ENCODE results near the gene B4GALT6.

Gene B4GALT6

DNA sequence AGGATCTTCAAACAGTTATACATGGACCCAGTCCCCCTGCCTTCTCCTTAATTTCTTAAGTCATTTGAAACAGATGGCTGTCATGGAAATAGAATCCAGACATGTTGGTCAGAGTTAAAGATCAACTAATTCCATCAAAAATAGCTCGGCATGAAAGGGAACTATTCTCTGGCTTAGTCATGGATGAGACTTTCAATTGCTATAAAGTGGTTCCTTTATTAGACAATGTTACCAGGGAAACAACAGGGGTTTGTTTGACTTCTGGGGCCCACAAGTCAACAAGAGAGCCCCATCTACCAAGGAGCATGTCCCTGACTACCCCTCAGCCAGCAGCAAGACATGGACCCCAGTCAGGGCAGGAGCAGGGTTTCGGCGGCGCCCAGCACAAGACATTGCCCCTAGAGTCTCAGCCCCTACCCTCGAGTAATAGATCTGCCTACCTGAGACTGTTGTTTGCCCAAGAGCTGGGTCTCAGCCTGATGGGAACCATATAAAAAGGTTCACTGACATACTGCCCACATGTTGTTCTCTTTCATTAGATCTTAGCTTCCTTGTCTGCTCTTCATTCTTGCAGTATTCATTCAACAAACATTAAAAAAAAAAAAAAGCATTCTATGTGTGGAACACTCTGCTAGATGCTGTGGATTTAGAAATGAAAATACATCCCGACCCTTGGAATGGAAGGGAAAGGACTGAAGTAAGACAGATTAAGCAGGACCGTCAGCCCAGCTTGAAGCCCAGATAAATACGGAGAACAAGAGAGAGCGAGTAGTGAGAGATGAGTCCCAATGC lies 88.1 kb downstream of the B4GALT6 start:
- Mint-ChIP-seq H3K36me3 (ENCODE audit: low read depth) (no peaks in the 10 kb centered on the region), H3K4me1 (ENCODE audit: low read depth) (no peaks in the 10 kb centered on the region), H3K27ac (no peak overlapping the region), H3K9me3 (no peaks in the 10 kb centered on the region), H3K27me3 (ENCODE audit: low read depth) (no peaks in the 10 kb centered on the region), H3K4me3 (no peak overlapping the region)
- DNase-seq (ENCODE audit: low spot score), result no peak

DNA sequence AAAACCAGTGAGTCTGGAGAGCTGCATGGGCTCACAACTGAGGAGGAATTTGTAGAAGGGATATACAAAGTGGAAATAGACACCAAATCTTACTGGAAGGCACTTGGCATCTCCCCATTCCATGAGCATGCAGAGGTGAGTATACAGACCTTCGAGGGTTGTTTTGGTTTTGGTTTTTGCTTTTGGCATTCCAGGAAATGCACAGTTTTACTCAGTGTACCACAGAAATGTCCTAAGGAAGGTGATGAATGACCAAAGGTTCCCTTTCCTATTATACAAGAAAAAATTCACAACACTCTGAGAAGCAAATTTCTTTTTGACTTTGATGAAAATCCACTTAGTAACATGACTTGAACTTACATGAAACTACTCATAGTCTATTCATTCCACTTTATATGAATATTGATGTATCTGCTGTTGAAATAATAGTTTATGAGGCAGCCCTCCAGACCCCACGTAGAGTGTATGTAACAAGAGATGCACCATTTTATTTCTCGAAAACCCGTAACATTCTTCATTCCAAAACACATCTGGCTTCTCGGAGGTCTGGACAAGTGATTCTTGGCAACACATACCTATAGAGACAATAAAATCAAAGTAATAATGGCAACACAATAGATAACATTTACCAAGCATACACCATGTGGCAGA lies 89.1 kb downstream of the B4GALT6 start:
- Mint-ChIP-seq H3K4me1 (ENCODE audit: low read depth) (no peaks in the 10 kb centered on the region), H3K36me3 (ENCODE audit: low read depth) (no peaks in the 10 kb centered on the region), H3K9me3 (no peaks in the 10 kb centered on the region), H3K27ac (no peak overlapping the region), H3K27me3 (ENCODE audit: low read depth) (peaks cover 6% of the 10 kb centered on the region), H3K4me3 (no peak overlapping the region)
- no peak for DNase-seq (ENCODE audit: low spot score)

DNA sequence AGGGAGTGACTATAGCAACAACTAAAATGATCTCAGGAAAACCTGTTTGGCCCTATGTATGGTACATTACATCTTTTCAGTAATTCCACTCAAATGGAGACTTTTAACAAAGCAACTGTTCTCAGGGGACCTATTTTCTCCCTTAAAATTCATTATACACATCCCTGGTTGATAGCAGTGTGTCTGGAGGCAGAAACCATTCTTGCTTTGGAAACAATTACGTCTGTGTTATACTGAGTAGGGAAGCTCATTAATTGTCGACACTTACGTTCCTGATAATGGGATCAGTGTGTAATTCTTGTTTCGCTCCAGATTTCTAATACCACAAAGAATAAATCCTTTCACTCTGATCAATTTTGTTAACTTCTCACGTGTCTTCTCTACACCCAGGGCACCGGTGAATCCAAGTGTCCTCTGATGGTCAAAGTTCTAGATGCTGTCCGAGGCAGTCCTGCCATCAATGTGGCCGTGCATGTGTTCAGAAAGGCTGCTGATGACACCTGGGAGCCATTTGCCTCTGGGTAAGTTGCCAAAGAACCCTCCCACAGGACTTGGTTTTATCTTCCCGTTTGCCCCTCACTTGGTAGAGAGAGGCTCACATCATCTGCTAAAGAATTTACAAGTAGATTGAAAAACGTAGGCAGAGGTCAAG lies 91.7 kb downstream of the B4GALT6 start:
- Mint-ChIP-seq H3K27me3 (ENCODE audit: low read depth) (peaks cover 7% of the 10 kb centered on the region), H3K36me3 (ENCODE audit: low read depth) (no peaks in the 10 kb centered on the region), H3K4me1 (ENCODE audit: low read depth) (no peaks in the 10 kb centered on the region), H3K4me3 (no peak overlapping the region), H3K27ac (no peak overlapping the region), H3K9me3 (no peaks in the 10 kb centered on the region)
- DNase-seq (ENCODE audit: low spot score), result no peak

DNA sequence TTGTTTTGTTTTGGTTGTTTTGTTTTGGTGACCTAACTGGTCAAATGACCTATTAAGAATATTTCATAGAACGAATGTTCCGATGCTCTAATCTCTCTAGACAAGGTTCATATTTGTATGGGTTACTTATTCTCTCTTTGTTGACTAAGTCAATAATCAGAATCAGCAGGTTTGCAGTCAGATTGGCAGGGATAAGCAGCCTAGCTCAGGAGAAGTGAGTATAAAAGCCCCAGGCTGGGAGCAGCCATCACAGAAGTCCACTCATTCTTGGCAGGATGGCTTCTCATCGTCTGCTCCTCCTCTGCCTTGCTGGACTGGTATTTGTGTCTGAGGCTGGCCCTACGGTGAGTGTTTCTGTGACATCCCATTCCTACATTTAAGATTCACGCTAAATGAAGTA lies 92.8 kb downstream of the B4GALT6 start, which contains the start of gene TTR:
TTR (plus strand) TSS at position 250 of the 400 bp plus-strand sequence; CDS start at position 276, 26 bp downstream.
- H3K27me3 Mint-ChIP-seq (ENCODE audit: low read depth), result peaks cover 7% of the 10 kb centered on the region
- H3K27ac Mint-ChIP-seq, result no peak within 1 kb of the TSS
- no peak for DNase-seq (ENCODE audit: low spot score)
- no peaks in the 10 kb centered on the region for H3K9me3 Mint-ChIP-seq
- H3K36me3 Mint-ChIP-seq (ENCODE audit: low read depth), result no peaks in the 10 kb centered on the region
- no peaks in the 10 kb centered on the region for H3K4me1 Mint-ChIP-seq (ENCODE audit: low read depth)
- H3K4me3 Mint-ChIP-seq, result no peak within 1 kb of the TSS

DNA sequence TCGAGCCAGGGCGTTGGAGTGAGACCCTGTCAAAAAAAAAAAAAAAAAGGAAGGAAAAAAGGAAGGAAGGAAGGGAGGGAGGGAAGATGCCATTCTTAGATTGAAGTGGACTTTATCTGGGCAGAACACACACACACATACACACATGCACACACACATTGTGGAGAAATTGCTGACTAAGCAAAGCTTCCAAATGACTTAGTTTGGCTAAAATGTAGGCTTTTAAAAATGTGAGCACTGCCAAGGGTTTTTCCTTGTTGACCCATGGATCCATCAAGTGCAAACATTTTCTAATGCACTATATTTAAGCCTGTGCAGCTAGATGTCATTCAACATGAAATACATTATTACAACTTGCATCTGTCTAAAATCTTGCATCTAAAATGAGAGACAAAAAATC lies 93.3 kb downstream of the B4GALT6 start:
- Mint-ChIP-seq H3K36me3 (ENCODE audit: low read depth) (no peaks in the 10 kb centered on the region), H3K4me1 (ENCODE audit: low read depth) (no peaks in the 10 kb centered on the region), H3K4me3 (no peak overlapping the region), H3K9me3 (no peaks in the 10 kb centered on the region), H3K27me3 (ENCODE audit: low read depth) (peaks cover 7% of the 10 kb centered on the region), H3K27ac (no peak overlapping the region)
- no peak for DNase-seq (ENCODE audit: low spot score)

DNA sequence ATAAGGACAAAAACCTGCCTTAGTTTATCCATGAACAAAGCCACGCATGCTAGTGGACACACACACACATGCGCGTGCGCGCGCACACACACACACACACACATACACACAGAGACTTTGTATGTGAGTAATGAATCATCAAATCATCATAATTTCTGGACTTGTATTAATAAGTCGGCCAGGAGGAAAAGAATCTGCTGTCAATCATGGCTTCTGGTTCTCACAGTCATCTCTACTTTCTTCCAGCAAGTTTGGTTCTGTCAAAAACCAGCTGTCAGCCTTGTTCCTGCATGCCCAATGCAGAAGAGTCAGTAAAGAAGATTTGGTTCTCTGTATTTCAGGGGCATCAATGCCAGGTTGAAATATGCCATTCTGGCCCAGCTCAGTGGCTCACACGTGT lies 93.8 kb downstream of the B4GALT6 start:
- H3K36me3 Mint-ChIP-seq (ENCODE audit: low read depth), result no peaks in the 10 kb centered on the region
- no peaks in the 10 kb centered on the region for H3K9me3 Mint-ChIP-seq
- no peak overlapping the region for H3K4me3 Mint-ChIP-seq

DNA sequence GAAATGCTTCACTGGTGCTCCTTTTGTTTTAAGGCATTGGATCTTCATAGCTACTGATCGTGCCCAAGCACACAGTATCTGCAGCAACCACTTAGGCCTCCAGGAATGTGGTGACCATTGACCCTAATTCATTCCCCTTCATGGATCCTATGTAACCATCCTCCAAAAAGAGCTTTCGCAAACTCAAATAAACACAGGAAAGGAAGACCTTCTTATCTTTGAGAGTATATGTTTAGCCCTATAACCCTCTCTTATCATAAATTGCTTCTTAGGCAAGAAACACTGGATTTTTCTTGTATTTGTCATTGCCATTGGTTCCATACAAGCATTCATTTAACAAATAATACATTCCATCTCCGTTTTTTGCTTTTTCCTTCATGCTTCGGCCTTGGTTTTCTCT lies 96.9 kb downstream of the B4GALT6 start:
- Mint-ChIP-seq H3K27me3 (ENCODE audit: low read depth) (peaks cover 7% of the 10 kb centered on the region), H3K9me3 (no peaks in the 10 kb centered on the region), H3K4me3 (no peak overlapping the region), H3K4me1 (ENCODE audit: low read depth) (no peaks in the 10 kb centered on the region), H3K36me3 (ENCODE audit: low read depth) (no peaks in the 10 kb centered on the region), H3K27ac (no peak overlapping the region)
- no peak for DNase-seq (ENCODE audit: low spot score)

More for the DNA sequence above, 93.8 kb downstream of the B4GALT6 start:
- Mint-ChIP-seq H3K27ac (no peak overlapping the region), H3K27me3 (ENCODE audit: low read depth) (peaks cover 7% of the 10 kb centered on the region), H3K4me1 (ENCODE audit: low read depth) (no peaks in the 10 kb centered on the region)
- DNase-seq (ENCODE audit: low spot score), result no peak

DNA sequence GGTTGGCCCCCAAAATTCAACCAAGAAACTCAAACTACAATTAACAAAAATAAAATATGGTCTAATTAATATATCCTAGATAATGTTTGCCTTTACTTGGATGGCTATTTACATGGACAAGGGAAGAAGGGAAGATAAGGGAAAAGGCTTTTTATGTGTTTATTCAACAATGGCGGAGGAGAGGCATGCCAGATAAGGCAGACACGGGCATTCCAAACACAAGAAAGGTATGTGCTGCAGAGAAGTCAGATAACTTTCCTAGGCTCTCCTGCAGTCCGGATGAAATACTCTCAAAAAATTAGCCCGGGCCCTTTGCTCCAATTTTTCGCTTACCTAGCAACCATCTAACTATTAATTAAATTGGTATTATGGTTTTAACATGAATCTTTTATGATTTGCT lies 97.8 kb downstream of the B4GALT6 start:
- Mint-ChIP-seq H3K4me3 (no peak overlapping the region), H3K27ac (no peak overlapping the region), H3K36me3 (ENCODE audit: low read depth) (no peaks in the 10 kb centered on the region), H3K4me1 (ENCODE audit: low read depth) (no peaks in the 10 kb centered on the region), H3K9me3 (no peaks in the 10 kb centered on the region), H3K27me3 (ENCODE audit: low read depth) (peaks cover 7% of the 10 kb centered on the region)
- no peak for DNase-seq (ENCODE audit: low spot score)

DNA sequence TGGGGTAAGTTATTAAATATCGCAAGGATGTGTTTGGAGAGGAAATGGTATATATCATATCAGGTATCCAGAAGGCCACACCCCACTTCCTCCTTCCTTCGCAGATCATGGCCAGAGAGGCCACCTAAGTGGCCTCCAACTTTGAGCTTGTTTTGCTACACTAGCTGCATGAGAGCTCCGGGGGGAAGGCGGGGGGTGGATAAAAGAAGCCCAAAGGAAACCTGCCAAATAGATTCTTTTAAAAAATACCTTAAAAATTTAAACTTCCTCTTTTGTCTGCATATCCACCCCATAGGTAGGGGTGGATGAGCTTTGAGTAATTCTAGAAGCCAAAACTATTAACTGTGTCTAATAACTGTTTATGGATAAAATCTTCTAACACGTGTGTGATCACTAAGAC lies 98.4 kb downstream of the B4GALT6 start:
- H3K9me3 Mint-ChIP-seq, result no peaks in the 10 kb centered on the region
- peaks cover 7% of the 10 kb centered on the region for H3K27me3 Mint-ChIP-seq (ENCODE audit: low read depth)
- no peak for DNase-seq (ENCODE audit: low spot score)
- no peaks in the 10 kb centered on the region for H3K4me1 Mint-ChIP-seq (ENCODE audit: low read depth)
- no peaks in the 10 kb centered on the region for H3K36me3 Mint-ChIP-seq (ENCODE audit: low read depth)
- no peak overlapping the region for H3K4me3 Mint-ChIP-seq
- no peak overlapping the region for H3K27ac Mint-ChIP-seq

DNA sequence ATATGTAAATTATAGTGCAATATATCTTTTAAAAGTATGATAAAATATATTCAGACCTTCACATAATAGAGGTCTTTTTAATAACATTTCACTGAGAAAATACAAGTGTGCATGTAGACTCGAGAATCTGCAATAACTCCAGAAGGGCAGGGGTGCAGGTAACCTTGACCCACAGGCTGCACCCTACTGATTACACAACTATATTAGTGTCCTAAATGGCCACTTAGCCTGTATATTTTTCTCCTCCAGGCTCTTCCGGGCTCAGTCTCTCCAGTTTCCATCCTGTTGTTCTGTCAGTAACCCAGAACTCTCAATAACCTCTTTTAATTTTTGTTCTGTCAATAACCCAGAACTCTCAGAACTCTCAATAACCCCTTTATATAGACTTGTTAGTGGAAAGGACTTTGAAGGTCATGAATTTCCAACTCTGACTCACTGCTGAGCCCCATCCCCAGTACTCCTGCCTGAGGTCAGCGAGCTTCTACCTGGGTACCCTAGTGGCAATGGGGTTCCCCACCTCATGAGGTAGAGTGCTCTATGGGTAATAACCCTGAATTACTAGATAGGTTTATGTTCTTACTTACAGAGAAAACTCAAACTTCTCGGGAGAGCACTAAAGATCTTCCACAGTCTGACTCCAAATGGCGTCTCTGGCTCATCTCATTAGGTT lies 101.1 kb downstream of the B4GALT6 start:
- no peak for DNase-seq (ENCODE audit: low spot score)
- H3K36me3 Mint-ChIP-seq (ENCODE audit: low read depth), result no peaks in the 10 kb centered on the region
- H3K27me3 Mint-ChIP-seq (ENCODE audit: low read depth), result no peaks in the 10 kb centered on the region
- H3K27ac Mint-ChIP-seq, result no peak overlapping the region
- no peaks in the 10 kb centered on the region for H3K4me1 Mint-ChIP-seq (ENCODE audit: low read depth)
- no peaks in the 10 kb centered on the region for H3K9me3 Mint-ChIP-seq
- no peak overlapping the region for H3K4me3 Mint-ChIP-seq

DNA sequence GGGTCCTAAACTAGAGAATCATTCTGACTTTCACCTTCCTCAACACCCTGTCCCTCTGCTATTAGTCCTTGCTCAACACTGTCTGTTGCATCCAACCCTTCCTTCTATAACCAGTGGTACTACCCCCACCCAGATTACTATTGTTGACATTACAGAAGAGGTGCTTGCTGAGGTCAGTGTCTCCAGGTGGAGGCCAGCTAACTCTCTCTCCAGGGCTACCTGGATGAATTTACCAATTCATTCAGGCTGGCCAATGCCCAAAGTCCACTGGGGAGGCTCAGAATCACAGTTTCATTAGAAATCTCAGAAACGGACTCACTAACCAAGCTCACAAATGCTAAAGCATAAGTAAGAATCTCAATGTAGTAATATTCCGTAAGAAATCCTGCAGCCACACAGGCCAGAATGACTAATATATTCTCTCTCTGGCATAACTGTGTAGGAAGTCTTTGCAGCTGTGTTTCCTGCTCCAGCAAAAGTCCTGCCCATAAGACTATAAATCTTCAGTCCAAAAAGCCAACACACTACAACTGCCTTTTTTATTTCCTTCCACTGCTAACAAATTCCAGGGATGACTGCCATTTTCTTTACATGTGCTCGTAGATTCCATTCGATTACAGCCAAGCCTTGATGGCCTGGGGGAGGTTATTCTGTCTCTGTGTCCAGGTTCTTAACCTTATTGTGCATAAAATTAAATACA lies 102.7 kb downstream of the B4GALT6 start:
- H3K4me1 Mint-ChIP-seq (ENCODE audit: low read depth), result no peaks in the 10 kb centered on the region
- H3K4me3 Mint-ChIP-seq, result no peak overlapping the region
- DNase-seq (ENCODE audit: low spot score), result no peak
- H3K9me3 Mint-ChIP-seq, result no peaks in the 10 kb centered on the region
- no peaks in the 10 kb centered on the region for H3K27me3 Mint-ChIP-seq (ENCODE audit: low read depth)
- H3K27ac Mint-ChIP-seq, result no peak overlapping the region
- H3K36me3 Mint-ChIP-seq (ENCODE audit: low read depth), result no peaks in the 10 kb centered on the region

DNA sequence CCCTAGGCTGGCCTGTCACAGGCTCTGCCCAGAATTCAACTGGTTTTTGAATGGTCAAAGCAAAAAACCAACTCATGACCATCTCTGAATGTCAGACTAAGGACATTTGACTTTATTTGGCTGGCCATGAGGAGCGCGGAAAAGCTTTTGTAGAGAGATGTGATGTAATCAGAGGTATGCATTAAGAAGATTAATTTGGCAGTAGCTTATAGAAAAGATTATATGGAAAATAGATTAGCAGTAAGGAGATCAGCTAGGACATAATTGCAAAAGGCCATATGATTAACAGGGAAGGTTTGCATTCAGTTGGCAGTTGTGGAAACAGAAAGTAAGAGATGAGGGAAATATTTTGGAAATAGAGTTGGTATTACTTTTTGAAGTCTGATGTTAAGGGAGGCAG lies 105.0 kb downstream of the B4GALT6 start:
- Mint-ChIP-seq H3K27me3 (ENCODE audit: low read depth) (no peaks in the 10 kb centered on the region), H3K9me3 (no peaks in the 10 kb centered on the region), H3K27ac (no peak overlapping the region), H3K4me3 (no peak overlapping the region), H3K36me3 (ENCODE audit: low read depth) (no peaks in the 10 kb centered on the region), H3K4me1 (ENCODE audit: low read depth) (no peaks in the 10 kb centered on the region)
- DNase-seq (ENCODE audit: low spot score), result no peak

DNA sequence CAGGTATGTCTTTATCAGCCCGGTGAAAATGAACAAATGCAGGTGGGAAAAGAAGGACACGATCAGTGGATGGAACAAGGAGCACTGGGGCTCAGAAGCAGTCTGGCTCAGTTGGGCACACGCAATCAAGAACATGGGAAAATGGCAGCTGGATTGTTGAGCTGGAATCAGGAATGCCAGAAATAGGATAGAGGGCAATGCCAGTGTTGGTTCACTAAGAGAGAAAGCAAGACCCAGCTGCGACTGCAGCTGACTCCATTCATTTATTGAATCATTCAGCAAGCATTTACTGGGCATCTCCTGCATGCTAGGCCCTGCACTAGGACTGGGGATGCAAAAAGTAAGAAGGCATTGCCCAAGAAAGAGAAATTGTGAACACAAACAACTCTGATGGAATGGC lies 106.3 kb downstream of the B4GALT6 start:
- H3K27me3 Mint-ChIP-seq (ENCODE audit: low read depth), result no peaks in the 10 kb centered on the region
- DNase-seq (ENCODE audit: low spot score), result no peak
- H3K9me3 Mint-ChIP-seq, result no peaks in the 10 kb centered on the region
- no peak overlapping the region for H3K27ac Mint-ChIP-seq
- H3K4me1 Mint-ChIP-seq (ENCODE audit: low read depth), result no peaks in the 10 kb centered on the region
- no peak overlapping the region for H3K4me3 Mint-ChIP-seq
- no peaks in the 10 kb centered on the region for H3K36me3 Mint-ChIP-seq (ENCODE audit: low read depth)
